GM19193 (cell line): ENCODE results near the gene PPP2CA.

Experiments
- POLR2A ChIP-seq: IDR thresholded peaks from 4 replicates; pipeline ENCODE4 v1.6.1; 2011; ENCODE audit not compliant: insufficient read depth, insufficient read length; ENCODE audit errors: extremely low read depth

The PPP2CA gene

DNA sequence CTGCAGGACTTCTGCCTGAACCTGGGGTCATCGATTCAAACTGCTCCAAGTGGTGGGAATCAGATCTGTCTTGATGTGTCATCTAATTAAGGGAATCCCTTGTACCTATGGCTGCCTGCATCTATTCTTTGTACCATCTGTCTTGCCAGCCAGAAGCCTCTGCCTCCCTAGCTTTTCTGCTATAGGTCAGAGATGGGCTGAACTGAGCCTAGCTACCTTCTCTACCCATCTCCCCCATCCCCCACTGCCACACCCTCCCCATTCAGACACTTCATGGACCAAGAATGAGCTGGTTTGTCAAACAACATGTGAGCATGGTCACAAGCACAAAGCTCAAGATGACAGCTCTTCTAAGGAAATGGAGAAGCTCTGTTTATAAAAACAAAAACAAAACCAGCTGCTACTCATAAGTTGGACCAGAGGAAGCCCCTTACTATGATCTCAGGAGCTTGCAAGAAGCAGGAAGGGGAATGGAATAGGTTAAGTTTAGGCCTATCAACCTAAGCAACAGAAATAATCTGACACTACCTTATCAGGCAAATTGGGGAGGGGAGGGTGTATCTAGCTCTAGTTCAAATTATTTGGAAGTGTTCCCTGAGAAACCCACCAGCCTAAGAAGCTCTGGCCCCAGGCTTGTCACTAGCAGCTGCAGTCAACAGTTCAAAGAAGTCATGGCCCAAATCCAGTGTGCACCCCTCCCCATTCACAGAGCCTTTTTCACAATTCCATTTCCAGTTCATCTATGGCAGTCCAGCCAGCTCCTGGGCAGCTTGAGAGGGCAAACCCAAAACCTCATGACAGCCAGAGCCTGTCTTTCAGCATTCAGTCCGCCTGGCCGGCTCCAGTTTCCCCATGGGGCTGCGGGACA lies 79.0 kb downstream of the PPP2CA start:
- TF ChIP-seq POLR2A, result no peak

DNA sequence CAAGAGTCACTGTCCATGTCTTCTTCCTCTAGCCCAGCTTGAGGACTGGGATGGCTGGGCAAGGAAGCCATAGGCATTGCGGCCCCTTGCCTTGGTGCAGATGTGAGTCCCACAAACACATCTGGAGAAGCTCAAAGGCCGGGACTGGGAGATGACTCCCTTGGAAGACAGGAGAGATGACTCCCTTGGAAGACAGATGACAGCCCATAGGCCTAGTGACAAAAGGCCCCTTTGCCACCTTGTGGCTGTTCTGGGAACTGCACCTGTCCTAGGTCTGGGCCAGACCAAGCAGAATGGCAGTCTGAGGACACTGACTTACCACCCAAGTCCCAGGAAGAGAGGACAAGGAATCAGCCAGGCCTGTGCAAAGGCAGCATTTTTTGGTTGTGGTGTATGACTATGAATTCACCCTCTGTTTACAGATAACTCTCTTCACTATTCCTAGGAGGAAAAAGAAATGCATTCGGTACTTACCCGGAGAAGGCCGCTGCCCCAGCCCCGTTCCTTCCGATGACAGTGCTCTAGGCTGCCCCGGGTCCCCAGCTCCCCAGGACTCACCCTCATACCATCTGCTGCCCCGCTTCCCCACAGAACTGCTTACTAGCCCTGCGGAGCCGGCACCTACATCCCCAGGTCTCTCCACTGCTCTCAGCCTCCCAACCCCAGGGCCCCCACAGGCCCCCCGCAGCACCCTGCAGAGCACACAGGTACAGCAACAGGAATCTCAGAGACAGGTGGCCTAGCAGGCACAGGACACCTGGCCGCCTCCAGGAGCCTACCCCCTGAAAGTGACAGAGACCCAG lies 79.9 kb downstream of the PPP2CA start:
- TF ChIP-seq POLR2A, result no peak

DNA sequence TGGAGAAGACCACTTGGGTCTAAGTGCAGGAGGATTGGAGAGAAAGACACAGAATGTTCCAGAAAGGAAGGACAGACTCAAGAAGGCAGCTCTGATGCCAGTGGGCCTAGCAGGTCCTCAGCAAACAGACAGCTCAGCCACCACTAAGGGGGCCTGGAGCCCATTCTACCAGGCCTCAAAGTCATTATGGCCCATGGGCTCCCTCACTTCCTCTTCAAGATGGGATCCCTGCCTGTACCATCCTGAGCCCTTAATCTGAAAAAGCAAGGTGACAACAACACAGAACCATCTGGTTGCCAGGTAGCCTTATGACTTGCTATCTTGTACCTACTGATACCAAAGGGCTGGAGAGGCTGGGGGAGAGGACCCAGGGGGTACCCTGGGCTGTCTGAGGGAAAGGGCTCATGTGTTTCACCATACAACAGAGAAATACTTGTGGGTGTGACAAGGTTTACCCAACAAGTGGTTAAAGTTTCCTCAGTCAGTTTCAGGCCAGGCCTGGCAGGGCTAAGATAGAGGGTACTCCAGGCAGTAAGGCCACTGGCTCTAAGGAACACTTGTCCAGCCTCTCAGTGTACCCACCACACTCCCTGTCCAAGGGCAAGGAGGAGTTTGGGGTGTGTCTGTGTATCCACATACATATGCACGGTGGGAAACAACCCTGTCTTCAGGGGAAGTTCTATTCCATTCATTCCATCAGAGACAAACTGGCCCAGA lies 80.7 kb downstream of the PPP2CA start:
- TF ChIP-seq POLR2A, result no peak
